CD14-positive monocyte (primary cell): Measurements from ENCODE around the gene PLA2G15. TPM values are rescaled to one million over a fixed set of nuclear protein-coding genes. Genes with fewer than 3 reads are reported as not detected.

ENCODE experiments used
- DNase-seq, 3 donors: peaks; one replicate each; pipeline ENCODE4 v3.0.0-alpha.2; 2011 to 2022
- H2AFZ ChIP-seq: 2 replicates; pipeline ENCODE4 v1.6.0; 2012; ENCODE audit warnings: mild to moderate bottlenecking, low read depth, low read length, inconsistent platforms; ENCODE audit not compliant: insufficient read depth, poor library complexity, severe bottlenecking
- H3K27ac ChIP-seq, 2 donors: 1 replicate in 1 of 2; 2 replicates in 1 of 2; pipeline ENCODE4 v1.5.1; 2012 to 2013; ENCODE audit warnings: low read length in 2 of 2, control low read depth in 1 of 2, inconsistent platforms in 1 of 2, low read depth in 1 of 2, mild to moderate bottlenecking in 1 of 2
- H3K27me3 ChIP-seq, 2 donors: one replicate each; pipeline versions ENCODE4 v1.6.0 to v1.6.1; 2011 to 2013; ENCODE audit warnings: low read length in 2 of 2; ENCODE audit not compliant: control insufficient read depth in 2 of 2, insufficient read depth in 2 of 2
- H3K36me3 ChIP-seq, 2 donors: replicated peaks in 1 of 2; 1 replicate in 1 of 2; 2 replicates in 1 of 2; pipeline versions ENCODE4 v1.5.1 to v1.6.1; 2012 to 2013; ENCODE audit warnings: low read length in 2 of 2, control low read depth in 1 of 2, inconsistent platforms in 1 of 2, mild to moderate bottlenecking in 1 of 2; ENCODE audit not compliant: insufficient read depth in 2 of 2, control insufficient read depth in 1 of 2
- H3K4me1 ChIP-seq, 2 donors: 1 replicate in 1 of 2; 2 replicates in 1 of 2; pipeline versions ENCODE4 v1.5.1 to v1.6.1; 2012 to 2013; ENCODE audit warnings: low read length in 2 of 2, control low read depth in 1 of 2, inconsistent platforms in 1 of 2, mild to moderate bottlenecking in 1 of 2, moderate library complexity in 1 of 2; ENCODE audit not compliant: insufficient read depth in 2 of 2, control insufficient read depth in 1 of 2
- H3K4me2 ChIP-seq: replicated peaks from 2 replicates; pipeline ENCODE3; 2012; ENCODE audit warnings: low read length, moderate library complexity, mild to moderate bottlenecking; ENCODE audit not compliant: poor library complexity, severe bottlenecking; ENCODE audit errors: extremely low read depth
- H3K4me3 ChIP-seq, 3 experiments: fragments of 200-600 bp in 1 of 3; sonication (generic) in 1 of 3; replicated peaks in 1 of 3; 1 replicate in 2 of 3; 2 replicates in 1 of 3; pipeline ENCODE4 v1.5.1; 2011 to 2013; ENCODE audit warnings: low read length in 3 of 3, mild to moderate bottlenecking in 3 of 3, control low read depth in 2 of 3, low read depth in 2 of 3, inconsistent platforms in 1 of 3, moderate library complexity in 1 of 3
- H3K79me2 ChIP-seq: 2 replicates; pipeline ENCODE4 v1.6.0; 2012; ENCODE audit warnings: mild to moderate bottlenecking, control low read depth, inconsistent platforms, low read length, moderate library complexity; ENCODE audit not compliant: insufficient read depth
- H3K9ac ChIP-seq: 2 replicates; pipeline ENCODE4 v1.6.0; 2017; ENCODE audit warnings: low read length, mild to moderate bottlenecking; ENCODE audit not compliant: insufficient read depth, poor library complexity, severe bottlenecking
- H3K9me3 ChIP-seq, 2 donors: replicated peaks in 1 of 2; 1 replicate in 1 of 2; 2 replicates in 1 of 2; pipeline versions ENCODE4 v1.5.1 to v1.6.1; 2012 to 2013; ENCODE audit warnings: low read length in 2 of 2, control low read depth in 1 of 2; ENCODE audit not compliant: control insufficient read depth in 1 of 2, insufficient read depth in 1 of 2
- H4K20me1 ChIP-seq: 2 replicates; pipeline ENCODE4 v1.6.0; 2012; ENCODE audit warnings: mild to moderate bottlenecking, low read length, control low read depth, moderate library complexity; ENCODE audit not compliant: insufficient read depth
- H3K27ac Mint-ChIP-seq, 7 donors: one replicate each; pipeline ENCODE4 v1.8.0; 2020; ENCODE audit warnings: mild to moderate bottlenecking in 7 of 7, mixed read lengths in 7 of 7, moderate library complexity in 6 of 7, inconsistent platforms in 2 of 7
- H3K27me3 Mint-ChIP-seq, 3 donors: one replicate each; pipeline ENCODE4 v1.8.0; 2021 to 2022; ENCODE audit warnings: low read depth in 3 of 3, mild to moderate bottlenecking in 3 of 3, mixed read lengths in 3 of 3, moderate library complexity in 3 of 3, inconsistent platforms in 1 of 3
- H3K36me3 Mint-ChIP-seq, 2 donors: one replicate each; pipeline ENCODE4 v1.8.0; 2020; ENCODE audit warnings: mixed read lengths in 2 of 2, inconsistent platforms in 1 of 2, mild to moderate bottlenecking in 1 of 2
- H3K4me1 Mint-ChIP-seq: one replicate; pipeline ENCODE4 v1.8.0; 2020; ENCODE audit warnings: mild to moderate bottlenecking, mixed read lengths
- H3K4me3 Mint-ChIP-seq, 2 donors: one replicate each; pipeline ENCODE4 v1.8.0; 2020; ENCODE audit warnings: mild to moderate bottlenecking in 2 of 2, mixed read lengths in 2 of 2, moderate library complexity in 1 of 2
- H3K9me3 Mint-ChIP-seq, 7 donors: one replicate each; pipeline ENCODE4 v1.8.0; 2020 to 2022; ENCODE audit warnings: mixed read lengths in 7 of 7, mild to moderate bottlenecking in 6 of 7, moderate library complexity in 6 of 7, inconsistent platforms in 2 of 7
- WGBS: methylation state at CpG from one replicate; pipeline ENCODE4 v1.1.5; 2013; ENCODE audit warnings: missing lambda C conversion rate; ENCODE audit not compliant: insufficient coverage; 5-methylcytosine and 5-hydroxymethylcytosine counted together
- intact Hi-C, 2 donors: fragments of 100-400 bp; cut with micrococcal nuclease; formaldehyde crosslinking; loops; one replicate each; pipeline versions ENCODE4 v1.15.0 to v1.15.1; 2023
- polyA plus RNA-seq, 3 donors: library from polyadenylated mRNA; depleted of rRNA in 1 of 3; unstranded in 2 of 3; stranded (reverse) in 1 of 3; fragments of 300-500 nt in 2 of 3; fragments of >200 nt in 1 of 3; fragmentation: Illumina TruSeq in 2 of 3; gene quantifications; 1 replicate in 2 of 3; 2 replicates in 1 of 3; pipeline ENCODE4 v1.2.3, GENCODE V29; 2012 to 2021
- TF ChIP-seq, protein P1 (sequence below): fragments of 200-600 bp; IDR thresholded peaks from one replicate; pipeline ENCODE4 v1.8.0; 2022; ENCODE audit warnings: antibody characterized with exemption, mild to moderate bottlenecking

PLA2G15 gene
- polyA plus RNA-seq, 3 donors, result 27.8 to 34.8 (median 29.5) TPM

- no CpG with 5 or more reads among the region's 1 CpG for WGBS
- TF ChIP-seq, protein P1, sequence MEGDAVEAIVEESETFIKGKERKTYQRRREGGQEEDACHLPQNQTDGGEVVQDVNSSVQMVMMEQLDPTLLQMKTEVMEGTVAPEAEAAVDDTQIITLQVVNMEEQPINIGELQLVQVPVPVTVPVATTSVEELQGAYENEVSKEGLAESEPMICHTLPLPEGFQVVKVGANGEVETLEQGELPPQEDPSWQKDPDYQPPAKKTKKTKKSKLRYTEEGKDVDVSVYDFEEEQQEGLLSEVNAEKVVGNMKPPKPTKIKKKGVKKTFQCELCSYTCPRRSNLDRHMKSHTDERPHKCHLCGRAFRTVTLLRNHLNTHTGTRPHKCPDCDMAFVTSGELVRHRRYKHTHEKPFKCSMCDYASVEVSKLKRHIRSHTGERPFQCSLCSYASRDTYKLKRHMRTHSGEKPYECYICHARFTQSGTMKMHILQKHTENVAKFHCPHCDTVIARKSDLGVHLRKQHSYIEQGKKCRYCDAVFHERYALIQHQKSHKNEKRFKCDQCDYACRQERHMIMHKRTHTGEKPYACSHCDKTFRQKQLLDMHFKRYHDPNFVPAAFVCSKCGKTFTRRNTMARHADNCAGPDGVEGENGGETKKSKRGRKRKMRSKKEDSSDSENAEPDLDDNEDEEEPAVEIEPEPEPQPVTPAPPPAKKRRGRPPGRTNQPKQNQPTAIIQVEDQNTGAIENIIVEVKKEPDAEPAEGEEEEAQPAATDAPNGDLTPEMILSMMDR, result no peak
- H3K27me3 Mint-ChIP-seq, result peaks cover 0 to 2% (median 0%) of the 10 kb centered on the region in 3 donors
- no peaks in the 10 kb centered on the region for H3K79me2 ChIP-seq
- peaks cover 32 to 55% of the 10 kb centered on the region in 2 donors for H3K36me3 Mint-ChIP-seq
- peaks cover 31 to 64% of the 10 kb centered on the region in 2 donors for H3K36me3 ChIP-seq
- no peak overlapping the region for H3K4me3 Mint-ChIP-seq
- H3K4me1 ChIP-seq, result no peaks in the 10 kb centered on the region
- peaks cover 13% of the 10 kb centered on the region for H4K20me1 ChIP-seq
- no peaks in the 10 kb centered on the region for H3K4me1 Mint-ChIP-seq
- no peak overlapping the region for H3K4me2 ChIP-seq
- no peak for DNase-seq
- H3K9me3 Mint-ChIP-seq, result no peaks in the 10 kb centered on the region
- intact Hi-C loops, result loop anchor here in 1 of 2 donors (10.0 kb wide), 1 partner anchor 548 kb away; no protein-coding TSS in a partner anchor
- no peak overlapping the region for H3K27ac ChIP-seq
- no peak overlapping the region for H2AFZ ChIP-seq
- no peak overlapping the region for H3K9ac ChIP-seq
- H3K9me3 ChIP-seq, result no peaks in the 10 kb centered on the region
- H3K27ac Mint-ChIP-seq, result no peak overlapping the region
- H3K4me3 ChIP-seq, result no peak overlapping the region
- H3K27me3 ChIP-seq, result no peaks in the 10 kb centered on the region
Observed at GRCh38 chr16:68223072-68223471, 22.1 kb upstream of the PLA2G15 start.

DNA sequence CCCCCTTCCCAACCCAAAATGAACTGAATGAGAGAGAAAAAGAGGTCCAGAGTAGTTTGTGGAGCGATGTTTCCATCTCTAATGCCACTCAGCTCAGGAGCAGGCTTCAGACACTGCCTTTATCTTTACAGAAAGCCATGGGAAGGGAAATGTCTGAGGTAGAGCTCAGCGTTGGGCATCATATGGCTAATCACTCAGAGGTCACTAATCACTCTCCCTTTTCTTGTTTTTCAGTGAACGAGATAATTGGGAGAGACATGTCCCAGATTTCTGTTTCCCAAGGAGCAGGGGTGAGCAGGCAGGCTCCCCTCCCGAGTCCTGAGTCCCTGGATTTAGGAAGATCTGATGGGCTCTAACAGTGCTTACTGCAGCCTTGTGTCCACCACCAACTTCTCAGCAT lies 19.1 kb upstream of the PLA2G15 start:
- Histone ChIP-seq H3K4me2 (no peak overlapping the region), H4K20me1 (peaks cover 24% of the 10 kb centered on the region), H3K9me3 (no peaks in the 10 kb centered on the region), H3K27ac (no peak overlapping the region), H3K79me2 (no peaks in the 10 kb centered on the region), H3K4me3 (no peak overlapping the region), H3K9ac (no peak overlapping the region), H3K4me1 (no peaks in the 10 kb centered on the region), H3K27me3 (no peaks in the 10 kb centered on the region), H2AFZ (no peak overlapping the region), H3K36me3 (peaks cover 44 to 75% of the 10 kb centered on the region in 2 donors)
- intact Hi-C loops, result loop anchor here in 1 of 2 donors (5.0 to 10.0 kb wide), 2 partner anchors 409 to 551 kb away; no protein-coding TSS in a partner anchor
- no peak overlapping the region for H3K27ac Mint-ChIP-seq
- 80% methylated on average over 1 of the region's 4 CpGs for WGBS
- H3K4me3 Mint-ChIP-seq, result no peak overlapping the region
- peaks cover 34 to 57% of the 10 kb centered on the region in 2 donors for H3K36me3 Mint-ChIP-seq
- peaks cover 0 to 2% (median 0%) of the 10 kb centered on the region in 3 donors for H3K27me3 Mint-ChIP-seq
- no peak for DNase-seq
- H3K4me1 Mint-ChIP-seq, result no peaks in the 10 kb centered on the region
- no peaks in the 10 kb centered on the region for H3K9me3 Mint-ChIP-seq
- TF ChIP-seq, protein P1, result no peak
